ENCODE measurements around the gene GDI1. TPM values are rescaled to one million over a fixed set of nuclear protein-coding genes. Genes with fewer than 3 reads are reported as not detected.

Gene GDI1
- total and polyA plus RNA-seq, 2 of the 8 experiments (the other 6 are each of a cell fraction or from before 2014, with no cell fraction given) = 83.1 to 136 TPM

DNA sequence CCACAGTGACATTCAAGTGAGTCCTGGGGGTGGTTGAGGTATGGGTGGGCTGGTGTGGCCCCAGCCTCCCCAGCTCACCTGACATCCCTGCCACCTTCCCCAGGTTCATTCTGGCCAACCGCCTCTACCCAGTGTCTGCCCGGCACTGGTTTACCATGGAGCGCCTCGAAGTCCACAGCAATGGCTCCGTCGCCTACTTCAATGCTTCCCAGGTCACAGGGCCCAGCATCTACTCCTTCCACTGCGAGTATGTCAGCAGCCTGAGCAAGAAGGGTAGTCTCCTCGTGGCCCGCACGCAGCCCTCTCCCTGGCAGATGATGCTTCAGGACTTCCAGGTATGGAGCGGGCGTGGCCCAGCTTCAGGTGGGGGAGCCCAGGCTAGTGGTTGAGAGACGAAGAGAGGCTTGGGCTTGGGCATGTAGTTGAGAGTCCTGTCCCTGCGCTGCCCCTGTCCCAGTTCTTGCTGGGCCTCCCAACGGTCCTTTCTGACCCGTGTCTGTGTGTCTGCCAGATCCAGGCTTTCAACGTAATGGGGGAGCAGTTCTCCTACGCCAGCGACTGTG lies 1.7 kb upstream of the GDI1 start:
- no peak overlapping the region for H2AFZ ChIP-seq (ENCODE audit: low read length)
- H3K4ac ChIP-seq (replicated peaks; ENCODE audit: insufficient read length, low read depth, low read length) = no peak overlapping the region
- H3K4me2 ChIP-seq (ENCODE audit: insufficient read depth in 1 of 2, low read depth in 2 of 2, low read length in 2 of 2) = no peak overlapping the region; a peak in 1 of 4 replicates
- DNase-seq (ENCODE audit: low read depth in 1 of 2, low spot score in 2 of 2) (no peak), FAIRE-seq (no peak)
- no peak overlapping the region for H2BK5ac ChIP-seq (ENCODE audit: low read depth, low read length)
- no peak overlapping the region for H3K18ac ChIP-seq (ENCODE audit: extremely low read depth, low read length)
- peaks cover 0 to 21% (median 10%) of the 10 kb centered on the region in 4 experiments; a peak in 6 of 8 replicates for H3K36me3 ChIP-seq (ENCODE audit: control insufficient read depth in 2 of 4, insufficient read depth in 4 of 4, low read length in 3 of 4)
- no peak overlapping the region for H3K9ac ChIP-seq (replicated peaks in 1 of 4; ENCODE audit: extremely low read depth in 1 of 4, low read depth in 3 of 4, low read length in 3 of 4)
- H2BK120ac ChIP-seq (replicated peaks; ENCODE audit: low read depth, low read length) = no peak overlapping the region
- H3K79me1 ChIP-seq (ENCODE audit: low read depth, low read length) = no peaks in the 10 kb centered on the region
- H4K20me1 ChIP-seq (replicated peaks in 1 of 2; ENCODE audit: control insufficient read depth in 1 of 2, insufficient read depth in 2 of 2, low read length in 2 of 2) = peaks cover 0 to 11% of the 10 kb centered on the region in 2 experiments
- no peak for TF ChIP-seq PHF8 (conservative IDR thresholded peaks at IDR 0.05; ENCODE audit: low read depth, low read length)
- ChIA-PET POLR2A (ENCODE audit: partially characterized antibody) (interaction anchor here (0.7 to 2.6 kb wide), 5 partner anchors 10 to 64 kb away, joined by 3 to 9 read pairs (median 3); partner anchors contain the start of gene RPL10), CTCF (ENCODE audit: partially characterized antibody) (interaction anchor here (0.6 to 1.6 kb wide), 3 partner anchors 10 to 62 kb away, joined by 3 read pairs; no protein-coding TSS in a partner anchor)
- no peak overlapping the region for H2BK12ac ChIP-seq (ENCODE audit: low read depth, low read length)
- no peaks in the 10 kb centered on the region for H3K9me3 ChIP-seq (ENCODE audit: insufficient read depth in 2 of 2, low read depth in 1 of 2, low read length in 1 of 2)
- no peaks in the 10 kb centered on the region for H3K27me3 ChIP-seq (replicated peaks in 1 of 4; ENCODE audit: control insufficient read depth in 3 of 4, extremely low read depth in 1 of 4, insufficient read depth in 3 of 4, low read length in 3 of 4)
- H3K56ac ChIP-seq (replicated peaks; ENCODE audit: insufficient read length, low read depth, low read length) = no peak overlapping the region
- no peak overlapping the region for H4K5ac ChIP-seq (ENCODE audit: insufficient read length, low read depth, low read length)
- H3K27ac ChIP-seq (ENCODE audit: low read depth, low read length) = no peak overlapping the region
- H3K23ac ChIP-seq (ENCODE audit: insufficient read length) = no peak overlapping the region
- no peak overlapping the region for H3K14ac ChIP-seq (ENCODE audit: insufficient read length)
- 95% methylated on average over 14 of the region's 19 CpGs; no CpG with 5 or more reads in 1 of the 2 experiments for WGBS, 2 experiments (ENCODE audit: extremely low coverage in 1 of 2, insufficient coverage in 1 of 2, insufficient read length in 1 of 2, insufficient replicate concordance in 2 of 2, low coverage in 1 of 2, low lambda C conversion rate in 2 of 2, missing lambda C conversion rate in 1 of 2)
- peaks cover 2% of the 10 kb centered on the region; the same call in 1 of the 2 replicates for H3K23me2 ChIP-seq (ENCODE audit: low read depth, low read length)
- no peak overlapping the region for H2BK20ac ChIP-seq (ENCODE audit: low read length)
- H3K79me2 ChIP-seq (ENCODE audit: control insufficient read depth in 1 of 2, insufficient read depth in 2 of 2, low read length in 2 of 2) = peaks cover 0 to 17% of the 10 kb centered on the region in 2 experiments; a peak in 2 of 4 replicates
- no peak overlapping the region; the same call in 1 of the 2 replicates for H4K8ac ChIP-seq (ENCODE audit: extremely low read depth, insufficient read depth, low read length)
- peaks cover 0 to 6% (median 4%) of the 10 kb centered on the region in 4 experiments; a peak in 6 of 7 replicates for H3K4me1 ChIP-seq (replicated peaks in 1 of 4; ENCODE audit: control insufficient read depth in 3 of 4, insufficient read depth in 4 of 4, low read length in 3 of 4)
- no peak overlapping the region for H2BK15ac ChIP-seq (ENCODE audit: low read length)
- no peak overlapping the region for H2AK5ac ChIP-seq (ENCODE audit: low read depth, low read length)
- H3K4me3 ChIP-seq (ENCODE audit: extremely low read depth in 1 of 4, insufficient read depth in 2 of 4, low read depth in 3 of 4, low read length in 4 of 4) = no peak overlapping the region
- H4K91ac ChIP-seq (replicated peaks; ENCODE audit: insufficient read length, low read length) = no peak overlapping the region

Data from H1 (cell line).